HEK293T (cell line): ENCODE data around the gene SLC12A7.

Experiments
- ARNT ChIP-seq: fragments of 450-650 bp; IDR thresholded peaks from 2 replicates; pipeline ENCODE4 v1.6.1; 2017; ENCODE audit warnings: mild to moderate bottlenecking
- CTBP1 ChIP-seq: fragments of 450-650 bp; IDR thresholded peaks from 2 replicates; pipeline ENCODE4 v1.6.1; 2016; ENCODE audit warnings: borderline replicate concordance
- ELF4 ChIP-seq: fragments of 450-650 bp; IDR thresholded peaks from 2 replicates; pipeline ENCODE4 v1.6.1; 2017; ENCODE audit warnings: antibody characterized with exemption
- FOXA1 ChIP-seq: fragments of 450-650 bp; IDR thresholded peaks from 2 replicates; pipeline ENCODE4 v1.6.1; 2016; ENCODE audit warnings: mild to moderate bottlenecking
- FOXK2 ChIP-seq: fragments of 450-650 bp; IDR thresholded peaks from 2 replicates; pipeline ENCODE4 v1.6.1; 2016; ENCODE audit warnings: mild to moderate bottlenecking
- FOXM1 ChIP-seq: fragments of 450-650 bp; IDR thresholded peaks from 2 replicates; pipeline ENCODE4 v1.6.1; 2017; ENCODE audit warnings: mild to moderate bottlenecking, borderline replicate concordance
- LEF1 ChIP-seq: fragments of 450-650 bp; IDR thresholded peaks from 2 replicates; pipeline ENCODE4 v1.6.1; 2017; ENCODE audit warnings: mild to moderate bottlenecking, borderline replicate concordance
- NFRKB ChIP-seq: fragments of 450-650 bp; IDR thresholded peaks from 2 replicates; pipeline ENCODE4 v1.6.1; 2016; ENCODE audit warnings: mild to moderate bottlenecking, moderate library complexity
- SP1 ChIP-seq: fragments of 450-650 bp; IDR thresholded peaks from 2 replicates; pipeline ENCODE4 v1.6.1; 2017
- SUZ12 ChIP-seq: fragments of 450-650 bp; IDR thresholded peaks from 2 replicates; pipeline ENCODE4 v1.6.1; 2016; ENCODE audit warnings: mild to moderate bottlenecking
- ZNF384 ChIP-seq: fragments of 450-650 bp; IDR thresholded peaks from 2 replicates; pipeline ENCODE4 v1.6.1; 2016
- TF ChIP-seq, protein P1 (sequence below): fragments of 450-650 bp; IDR thresholded peaks from 2 replicates; pipeline ENCODE4 v1.6.1; 2016

DNA sequence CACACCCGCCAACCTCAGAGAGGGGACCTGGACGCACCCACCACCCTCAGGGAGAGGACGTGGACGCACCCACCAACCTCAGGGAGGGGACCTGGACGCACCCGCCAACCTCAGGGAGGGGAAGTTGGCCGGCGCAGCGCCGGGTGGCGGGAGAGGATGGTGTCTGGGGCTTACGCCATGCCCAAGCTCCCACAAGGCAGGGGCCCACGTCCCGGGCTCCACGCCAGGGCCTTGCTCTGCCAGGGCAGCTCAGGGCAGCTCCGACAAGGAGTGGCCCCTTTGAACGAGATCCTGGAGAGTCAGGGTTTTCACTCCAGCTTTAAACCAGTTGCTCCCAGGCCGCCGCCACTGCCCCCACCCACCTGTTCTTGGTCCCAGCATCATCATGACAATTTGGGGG lies 32.2 kb upstream of the SLC12A7 start:
- TF ChIP-seq FOXM1: no peak
- TF ChIP-seq SP1: no peak
- TF ChIP-seq ELF4: no peak
- TF ChIP-seq SUZ12: no peak
- no peak for TF ChIP-seq FOXK2
- no peak for TF ChIP-seq ZNF384
- TF ChIP-seq ARNT: no peak
- no peak for TF ChIP-seq CTBP1
- no peak for TF ChIP-seq FOXA1
- no peak for TF ChIP-seq NFRKB
- TF ChIP-seq, protein P1, sequence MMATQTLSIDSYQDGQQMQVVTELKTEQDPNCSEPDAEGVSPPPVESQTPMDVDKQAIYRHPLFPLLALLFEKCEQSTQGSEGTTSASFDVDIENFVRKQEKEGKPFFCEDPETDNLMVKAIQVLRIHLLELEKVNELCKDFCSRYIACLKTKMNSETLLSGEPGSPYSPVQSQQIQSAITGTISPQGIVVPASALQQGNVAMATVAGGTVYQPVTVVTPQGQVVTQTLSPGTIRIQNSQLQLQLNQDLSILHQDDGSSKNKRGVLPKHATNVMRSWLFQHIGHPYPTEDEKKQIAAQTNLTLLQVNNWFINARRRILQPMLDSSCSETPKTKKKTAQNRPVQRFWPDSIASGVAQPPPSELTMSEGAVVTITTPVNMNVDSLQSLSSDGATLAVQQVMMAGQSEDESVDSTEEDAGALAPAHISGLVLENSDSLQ: no peak
- no peak for TF ChIP-seq LEF1
